ENCODE results near the gene MGST2. TPM values are rescaled to one million over a fixed set of nuclear protein-coding genes. Genes with fewer than 3 reads are reported as not detected.

The MGST2 gene
- total and polyA plus RNA-seq, 4 donors, result 69.6 to 170 (median 90.7) TPM

DNA sequence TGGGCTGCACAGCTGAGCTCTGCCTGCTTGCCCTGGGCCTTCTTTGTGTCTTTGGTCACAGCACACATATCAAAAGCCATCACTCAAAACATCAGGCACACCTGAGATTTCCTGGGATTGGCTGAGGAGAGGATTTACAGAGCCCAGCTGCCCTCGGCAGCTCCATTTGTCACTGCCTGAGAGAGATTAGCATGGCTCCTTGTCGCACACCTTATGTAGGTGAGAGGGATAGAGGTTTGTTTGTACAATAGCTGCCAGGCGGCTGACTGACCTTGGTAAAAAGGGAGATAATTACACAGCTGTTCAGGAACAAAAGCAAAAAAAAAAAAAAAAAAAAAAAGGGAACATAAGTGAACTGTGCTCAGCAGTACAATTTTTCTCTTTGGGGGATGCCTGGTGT lies 63.2 kb downstream of the MGST2 start:
- Histone ChIP-seq H3K36me3 (ENCODE audit: control insufficient read depth in 4 of 4, insufficient read depth in 3 of 4, low read depth in 1 of 4, low read length in 3 of 4) (peaks cover 0 to 5% (median 2%) of the 10 kb centered on the region in 4 donors), H3K9me3 (ENCODE audit: control insufficient read depth in 4 of 4, low read length in 3 of 4) (no peaks in the 10 kb centered on the region), H3K4me3 (ENCODE audit: low read depth in 1 of 3, low read length in 3 of 3) (no peak overlapping the region), H3K4me1 (ENCODE audit: control insufficient read depth in 4 of 4, insufficient read depth in 4 of 4, low read length in 3 of 4) (peaks cover 0 to 6% (median under 1%) of the 10 kb centered on the region in 4 donors), H3K27me3 (ENCODE audit: control insufficient read depth in 4 of 4, insufficient read depth in 4 of 4, low read length in 3 of 4) (no peaks in the 10 kb centered on the region), H3K9ac (ENCODE audit: low read depth in 1 of 2, low read length in 2 of 2) (no peak overlapping the region), H3K27ac (ENCODE audit: low read depth in 1 of 2, low read length in 2 of 2) (no peak overlapping the region)
- DNase-seq (ENCODE audit: low spot score), result no peak
- WGBS, result 64% methylated on average over 3 of the region's 3 CpGs
- TF ChIP-seq TAF1 (conservative IDR thresholded peaks at IDR 0.05), result no peak
- TF ChIP-seq GABPA (IDR thresholded peaks at IDR 0.05 in 1 of 2, conservative IDR thresholded peaks at IDR 0.05 in 1 of 2), result no peak

DNA sequence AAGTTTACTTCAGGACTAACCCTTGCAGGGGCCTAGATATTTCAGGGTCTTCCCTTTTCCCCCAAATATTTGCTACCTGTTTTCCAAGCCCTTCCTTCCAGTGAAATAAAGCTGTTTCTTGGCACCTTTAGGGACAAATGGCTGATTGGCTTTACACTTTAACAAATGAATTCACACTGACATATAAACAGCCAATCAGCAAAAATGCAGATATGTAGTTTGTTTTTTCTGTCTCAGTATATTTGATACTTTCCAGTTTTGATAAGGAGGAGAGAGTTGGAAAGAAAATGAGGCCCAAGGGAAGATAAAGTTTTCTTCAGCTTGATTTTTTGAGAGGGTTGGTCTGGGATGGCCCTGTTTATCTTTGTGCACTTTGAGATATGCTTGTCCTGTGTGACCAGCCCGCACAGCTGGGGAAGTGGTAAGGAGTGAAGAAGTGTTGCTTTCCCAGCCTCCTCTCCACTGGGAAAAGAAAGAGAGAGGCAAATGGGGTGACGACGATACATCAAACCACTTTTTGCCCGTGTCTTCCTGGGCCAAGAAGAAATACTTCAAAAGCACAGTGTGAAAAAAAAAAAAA lies 67.5 kb downstream of the MGST2 start:
- Histone ChIP-seq H3K27ac (ENCODE audit: low read depth in 1 of 2, low read length in 2 of 2) (peak overlapping the region in 1 of 2 donors; percentile 33), H3K4me1 (ENCODE audit: control insufficient read depth in 4 of 4, insufficient read depth in 4 of 4, low read length in 3 of 4) (peaks cover 5 to 18% (median 7%) of the 10 kb centered on the region in 4 donors), H3K9ac (ENCODE audit: low read depth in 1 of 2, low read length in 2 of 2) (no peak overlapping the region), H3K4me3 (ENCODE audit: low read depth in 1 of 3, low read length in 3 of 3) (no peak overlapping the region), H3K27me3 (ENCODE audit: control insufficient read depth in 4 of 4, insufficient read depth in 4 of 4, low read length in 3 of 4) (no peaks in the 10 kb centered on the region), H3K36me3 (ENCODE audit: control insufficient read depth in 4 of 4, insufficient read depth in 3 of 4, low read depth in 1 of 4, low read length in 3 of 4) (no peaks in the 10 kb centered on the region), H3K9me3 (ENCODE audit: control insufficient read depth in 4 of 4, low read length in 3 of 4) (no peaks in the 10 kb centered on the region)
- no peak for DNase-seq (ENCODE audit: low spot score)
- TF ChIP-seq FOXA1 (IDR thresholded peaks at IDR 0.05) (no peak), HNF4A (conservative IDR thresholded peaks at IDR 0.05) (no peak), EGR1 (IDR thresholded peaks at IDR 0.05; ENCODE audit: low read depth in 2 of 2) (no peak), GABPA (IDR thresholded peaks at IDR 0.05 in 1 of 2, conservative IDR thresholded peaks at IDR 0.05 in 1 of 2) (no peak), JUND (IDR thresholded peaks at IDR 0.05) (no peak), RXRA (IDR thresholded peaks at IDR 0.05) (no peak), REST (IDR thresholded peaks at IDR 0.05) (no peak)
- TF ChIP-seq, protein P1, sequence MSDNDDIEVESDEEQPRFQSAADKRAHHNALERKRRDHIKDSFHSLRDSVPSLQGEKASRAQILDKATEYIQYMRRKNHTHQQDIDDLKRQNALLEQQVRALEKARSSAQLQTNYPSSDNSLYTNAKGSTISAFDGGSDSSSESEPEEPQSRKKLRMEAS (IDR thresholded peaks at IDR 0.05), result no peak
- 75% methylated on average over 4 of the region's 4 CpGs for WGBS

- H3K9me3 ChIP-seq (ENCODE audit: control insufficient read depth in 4 of 4, low read length in 3 of 4), result no peaks in the 10 kb centered on the region
- no peak for DNase-seq (ENCODE audit: low spot score)
- peak overlapping the region; percentile 70 to 87 for H3K9ac ChIP-seq (ENCODE audit: low read depth in 1 of 2, low read length in 2 of 2)
- H3K4me3 ChIP-seq (ENCODE audit: low read depth in 1 of 3, low read length in 3 of 3), result peak overlapping the region in 2 of 3 donors; percentile 32 to 48
- peaks cover 3 to 12% (median 7%) of the 10 kb centered on the region in 4 donors for H3K4me1 ChIP-seq (ENCODE audit: control insufficient read depth in 4 of 4, insufficient read depth in 4 of 4, low read length in 3 of 4)
- no peaks in the 10 kb centered on the region for H3K27me3 ChIP-seq (ENCODE audit: control insufficient read depth in 4 of 4, insufficient read depth in 4 of 4, low read length in 3 of 4)
- peak overlapping the region; percentile 58 to 94 for H3K27ac ChIP-seq (ENCODE audit: low read depth in 1 of 2, low read length in 2 of 2)
- no peak for TF ChIP-seq HNF4G (IDR thresholded peaks at IDR 0.05)
- peak in 1 of 2 donors; percentile 21 for TF ChIP-seq RAD21 (IDR thresholded peaks at IDR 0.05)
- 11% methylated on average over 14 of the region's 14 CpGs for WGBS
- no peaks in the 10 kb centered on the region for H3K36me3 ChIP-seq (ENCODE audit: control insufficient read depth in 4 of 4, insufficient read depth in 3 of 4, low read depth in 1 of 4, low read length in 3 of 4)
These were observed 68.7 kb downstream of the MGST2 start for GRCh38 chr4:139734201-139734874.
